SK-N-SH (cell line): ENCODE results near the gene P4HA1. TPM values are rescaled to one million over a fixed set of nuclear protein-coding genes. Genes with fewer than 3 reads are reported as not detected.

ENCODE experiments used
- CTCF ChIA-PET: fragments of 300-600, 350-600 bp; formaldehyde crosslinking; extraction: SDS; loops from one replicate; lab custom pipeline; 2021; lab: Yijun Ruan, JAX
- POLR2A ChIA-PET: fragments of 350-600 bp; sonication (Branson Sonifier 250); formaldehyde crosslinking; extraction: SDS; loops from one replicate; lab custom pipeline; 2020; ENCODE audit warnings: antibody characterized with exemption, inconsistent platforms; lab: Yijun Ruan, JAX
- DNase-seq: peaks from one replicate; pipeline ENCODE4 v3.0.0; 2012
- H2AFZ ChIP-seq: fragments of 200-600 bp; sonication (generic); 2 replicates; pipeline ENCODE4 v1.8.1; 2016; ENCODE audit warnings: antibody characterized with exemption, mild to moderate bottlenecking, low read depth
- H3F3A ChIP-seq: fragments of 200-600 bp; sonication (generic); replicated peaks from 2 replicates; pipeline ENCODE3; 2016; ENCODE audit warnings: antibody characterized with exemption, mild to moderate bottlenecking; ENCODE audit not compliant: insufficient read depth
- H3K27ac ChIP-seq, 2 experiments: fragments of 200-500 bp in 1 of 2; fragments of 200-600 bp in 1 of 2; sonication (Bioruptor generic) in 1 of 2; sonication (generic), shearing (Covaris generic) in 1 of 2; 2 replicates each; pipeline versions ENCODE4 v1.5.1 to v1.6.1; 2014 to 2016; ENCODE audit warnings: low read depth in 2 of 2, inconsistent platforms in 1 of 2, low read length in 1 of 2, mild to moderate bottlenecking in 1 of 2, mixed read lengths in 1 of 2
- H3K27me3 ChIP-seq: fragments of 200-600 bp; sonication (generic), shearing (Covaris generic); 2 replicates; pipeline ENCODE4 v1.6.1; 2016; ENCODE audit warnings: mixed run types; ENCODE audit not compliant: insufficient read depth
- H3K36me3 ChIP-seq, 2 experiments: fragments of 200-500 bp in 1 of 2; fragments of 200-600 bp in 1 of 2; sonication (Bioruptor generic) in 1 of 2; sonication (generic) in 1 of 2; replicated peaks in 1 of 2; 2 replicates each; pipeline versions ENCODE3 to v1.5.1; 2014 to 2016; ENCODE audit warnings: low read length in 1 of 2, mild to moderate bottlenecking in 1 of 2; ENCODE audit not compliant: insufficient read depth in 2 of 2, control insufficient read depth in 1 of 2
- H3K4me1 ChIP-seq, 2 experiments: fragments of 200-500 bp in 1 of 2; fragments of 200-600 bp in 1 of 2; sonication (Bioruptor generic) in 1 of 2; sonication (generic), shearing (Covaris generic) in 1 of 2; 2 replicates each; pipeline versions ENCODE4 v1.5.1 to v1.6.1; 2014 to 2016; ENCODE audit warnings: low read depth in 1 of 2, low read length in 1 of 2, mixed run types in 1 of 2; ENCODE audit not compliant: insufficient read depth in 2 of 2, control insufficient read depth in 1 of 2
- H3K4me2 ChIP-seq: fragments of 200-600 bp; sonication (generic), shearing (Covaris generic); 2 replicates; pipeline ENCODE4 v1.6.1; 2017; ENCODE audit warnings: mixed run types
- H3K4me3 ChIP-seq, 2 experiments: fragments of 200-500 bp in 1 of 2; fragments of 200-600 bp in 1 of 2; sonication (Bioruptor generic) in 1 of 2; sonication (generic), shearing (Covaris generic) in 1 of 2; 2 replicates each; pipeline versions ENCODE4 v1.5.1 to v1.8.1; 2014 to 2016; ENCODE audit warnings: low read depth in 2 of 2, inconsistent platforms in 1 of 2, low read length in 1 of 2, mild to moderate bottlenecking in 1 of 2, mixed read lengths in 1 of 2, moderate library complexity in 1 of 2
- H3K79me2 ChIP-seq: fragments of 200-600 bp; sonication (generic); 2 replicates; pipeline ENCODE4 v1.8.1; 2017; ENCODE audit warnings: mild to moderate bottlenecking; ENCODE audit not compliant: insufficient read depth
- H3K9ac ChIP-seq: fragments of 200-600 bp; sonication (generic); 2 replicates; pipeline ENCODE4 v1.6.1; 2017; ENCODE audit warnings: mixed run types
- H3K9me2 ChIP-seq: fragments of 200-600 bp; sonication (generic); 2 replicates; pipeline ENCODE4 v1.6.1; 2017; ENCODE audit warnings: mixed run types
- H3K9me3 ChIP-seq: fragments of 200-600 bp; sonication (generic); 2 replicates; pipeline ENCODE4 v1.6.1; 2017; ENCODE audit warnings: mixed run types, mild to moderate bottlenecking, moderate library complexity
- H4K20me1 ChIP-seq: fragments of 200-600 bp; sonication (generic); 2 replicates; pipeline ENCODE4 v1.6.1; 2017; ENCODE audit warnings: mild to moderate bottlenecking, mixed run types; ENCODE audit not compliant: insufficient read depth
- CHD2 ChIP-seq: fragments of 150-350 bp; IDR thresholded peaks from 2 replicates; pipeline ENCODE4 v1.6.1; 2018; ENCODE audit warnings: low read length; ENCODE audit not compliant: partially characterized antibody
- CTCF ChIP-seq: fragments of 200-600 bp; sonication (generic); IDR thresholded peaks from 2 replicates; pipeline ENCODE4 v1.6.1; 2017; ENCODE audit warnings: antibody characterized with exemption, mild to moderate bottlenecking, moderate library complexity
- ELF1 ChIP-seq: IDR thresholded peaks from 2 replicates; pipeline ENCODE4 v1.4.0; 2012
- EP300 ChIP-seq, 2 experiments: IDR thresholded peaks; 2 replicates each; pipeline versions ENCODE4 v1.4.0 to v1.6.1; 2012; ENCODE audit warnings: borderline replicate concordance in 1 of 2, low read depth in 1 of 2, low read length in 1 of 2
- EZH2phosphoT487 ChIP-seq: fragments of 200-600 bp; sonication (generic); IDR thresholded peaks from 2 replicates; pipeline ENCODE4 v1.6.1; 2017; ENCODE audit warnings: low read depth, mixed run types, mild to moderate bottlenecking, antibody characterized with exemption, moderate library complexity, borderline replicate concordance
- GABPA ChIP-seq: IDR thresholded peaks from 2 replicates; pipeline ENCODE4 v1.4.0; 2012; ENCODE audit warnings: low read depth, mild to moderate bottlenecking
- IRF3 ChIP-seq: fragments of 150-350 bp; IDR thresholded peaks from 2 replicates; pipeline ENCODE4 v1.6.1; 2016; ENCODE audit warnings: mild to moderate bottlenecking, low read depth, low read length
- JUND ChIP-seq: IDR thresholded peaks from 2 replicates; pipeline ENCODE4 v1.4.0; 2012
- MAX ChIP-seq: IDR thresholded peaks from 2 replicates; pipeline ENCODE4 v1.4.0; 2012; ENCODE audit warnings: low read depth
- MEF2A ChIP-seq: IDR thresholded peaks from 2 replicates; pipeline ENCODE4 v1.4.0; 2012; ENCODE audit warnings: low read depth, borderline replicate concordance
- MXI1 ChIP-seq: IDR thresholded peaks from 2 replicates; pipeline ENCODE4 v1.6.1; 2012; ENCODE audit warnings: mild to moderate bottlenecking, low read depth, low read length, improper control_type of control experiment
- NRF1 ChIP-seq: IDR thresholded peaks from 2 replicates; pipeline ENCODE4 v1.6.1; 2012; ENCODE audit warnings: low read depth, mild to moderate bottlenecking, low read length
- RAD21 ChIP-seq: IDR thresholded peaks from 2 replicates; pipeline ENCODE4 v1.6.1; 2012; ENCODE audit warnings: mild to moderate bottlenecking, low read length
- RCOR1 ChIP-seq: fragments of 150-350 bp; IDR thresholded peaks from 2 replicates; pipeline ENCODE4 v1.6.1; 2017; ENCODE audit warnings: antibody characterized with exemption, low read length
- RFX5 ChIP-seq: IDR thresholded peaks from 2 replicates; pipeline ENCODE4 v1.6.1; 2012; ENCODE audit warnings: mild to moderate bottlenecking, improper control_type of control experiment, low read length
- RXRA ChIP-seq: IDR thresholded peaks from 2 replicates; pipeline ENCODE4 v1.4.0; 2012; ENCODE audit warnings: low read depth, mild to moderate bottlenecking, borderline replicate concordance
- SMC3 ChIP-seq: IDR thresholded peaks from 2 replicates; pipeline ENCODE4 v1.6.1; 2012; ENCODE audit warnings: low read depth, low read length, improper control_type of control experiment
- TAF1 ChIP-seq: IDR thresholded peaks from 2 replicates; pipeline ENCODE4 v1.6.1; 2012; ENCODE audit warnings: low read depth, mild to moderate bottlenecking, low read length, moderate library complexity, borderline replicate concordance
- TCF12 ChIP-seq: IDR thresholded peaks from 2 replicates; pipeline ENCODE4 v1.4.0; 2012
- TEAD4 ChIP-seq: IDR thresholded peaks from 2 replicates; pipeline ENCODE4 v1.4.0; 2012; ENCODE audit warnings: mild to moderate bottlenecking, borderline replicate concordance; ENCODE audit not compliant: insufficient read depth
- YY1 ChIP-seq: IDR thresholded peaks from 2 replicates; pipeline ENCODE4 v1.4.0; 2012; ENCODE audit warnings: low read depth, mild to moderate bottlenecking
- WGBS: methylation state at CpG from one replicate; pipeline ENCODE4 v1.1.6; 2017; ENCODE audit warnings: low lambda C conversion rate; 5-methylcytosine and 5-hydroxymethylcytosine counted together
- polyA plus RNA-seq, 3 experiments: library from polyadenylated mRNA; depleted of rRNA; stranded (reverse); fragments of >200 nt; gene quantifications; 2 replicates each; pipeline ENCODE4 v1.2.3, GENCODE V29; 2012
- TF ChIP-seq, protein P1 (sequence below): IDR thresholded peaks from 2 replicates; pipeline ENCODE4; 2012
- TF ChIP-seq, protein P2 (sequence below): IDR thresholded peaks from 2 replicates; pipeline ENCODE4 v1.4.0; 2012; ENCODE audit warnings: low read depth, borderline replicate concordance

The P4HA1 gene
- polyA plus RNA-seq (2012; rRNA removed): 34.8 and 52.0 TPM in 2 replicates
- polyA plus RNA-seq (2012; cell fraction: cytosol; rRNA removed): 61.8 and 71.5 TPM in 2 replicates
- polyA plus RNA-seq (2012; cell fraction: nucleus; rRNA removed): 14.7 and 39.7 TPM in 2 replicates

DNA sequence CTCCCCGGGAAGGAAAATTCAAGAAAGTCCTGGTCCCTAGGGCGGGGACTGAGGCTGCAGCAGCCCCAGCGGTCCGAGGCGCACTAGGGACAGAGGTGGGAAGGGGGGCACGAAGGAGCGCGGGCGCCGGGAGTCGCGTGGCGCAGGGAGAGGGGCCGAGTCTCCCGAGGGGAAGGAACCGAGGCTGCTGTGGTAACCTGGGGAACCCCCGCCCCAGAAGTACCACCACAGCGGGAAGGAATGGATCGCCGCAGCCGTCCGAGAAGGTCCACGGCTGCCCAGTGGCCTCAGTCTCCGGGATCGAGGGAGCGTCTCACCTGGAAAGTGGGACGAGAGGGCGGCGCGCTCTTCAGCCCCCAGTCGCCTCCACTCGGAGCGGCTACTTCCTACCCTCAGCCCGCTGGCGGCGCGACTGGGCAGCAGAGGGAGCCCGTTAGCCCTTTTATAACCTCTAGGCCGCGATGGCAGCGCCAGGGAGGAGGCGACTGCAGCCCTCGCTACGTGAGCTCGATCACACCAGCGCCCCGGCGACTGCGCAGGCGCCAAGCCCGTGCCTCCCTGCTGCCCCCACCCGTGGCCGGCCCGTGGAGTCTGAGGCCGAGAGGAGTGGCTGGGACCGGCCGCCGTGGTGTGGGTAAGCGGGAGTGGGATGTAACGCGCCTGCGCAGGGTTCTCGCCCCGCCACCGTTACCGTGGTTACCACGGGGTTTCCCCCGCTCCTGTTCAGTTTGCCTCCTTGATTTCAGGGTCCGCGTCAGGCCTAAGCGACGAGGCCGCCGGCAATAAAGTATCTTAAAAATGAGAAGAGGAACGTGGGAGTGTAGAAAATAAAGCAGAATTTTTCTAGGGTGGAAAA lies at the start of gene P4HA1:
TSS of gene P4HA1 (minus strand) at position 418 of the 856 bp plus-strand sequence. CDS start 21,983 bp downstream, outside the sequence.
- peak within 1 kb of the TSS; percentile 92 for H3K9ac ChIP-seq
- peaks cover 29% of the 10 kb centered on the region for H3F3A ChIP-seq
- H3K27me3 ChIP-seq: no peaks in the 10 kb centered on the region
- H3K4me2 ChIP-seq: peak within 1 kb of the TSS; percentile 88
- POLR2A ChIA-PET: interaction anchor here (1.0 to 2.7 kb wide), 3 partner anchors 9 to 404 kb away, joined by 3 to 16 read pairs (median 3); partner anchors contain the start of genes MCU and NUDT13
- H4K20me1 ChIP-seq: 0 out of 2 replicates have a peak, but pooled peaks cover under 1% of the 10 kb centered on the region
- peak within 1 kb of the TSS; percentile 87 for H2AFZ ChIP-seq
- no peaks in the 10 kb centered on the region for H3K9me3 ChIP-seq
- H3K9me2 ChIP-seq: no peaks in the 10 kb centered on the region
- peak within 1 kb of the TSS; percentile 84 to 87 for H3K4me3 ChIP-seq
- H3K4me1 ChIP-seq: peaks cover 4% of the 10 kb centered on the region in 2 experiments; a peak in 3 of 4 replicates
- peaks cover 42% of the 10 kb centered on the region for H3K79me2 ChIP-seq
- peak; percentile 98 for DNase-seq
- peaks cover 0 to 4% of the 10 kb centered on the region in 2 experiments for H3K36me3 ChIP-seq
- CTCF ChIA-PET: interaction anchor here (0.6 to 2.2 kb wide), 12 partner anchors 9 to 733 kb away, joined by 3 to 19 read pairs (median 3); partner anchors contain the start of gene NUDT13
- WGBS: 0% methylated on average over 26 of the region's 75 CpGs
- peak within 1 kb of the TSS; percentile 96 to 97 for H3K27ac ChIP-seq
- no peak for TF ChIP-seq ELF1
- no peak for TF ChIP-seq TEAD4
- TF ChIP-seq EZH2phosphoT487: no peak
- TF ChIP-seq EP300 (IDR thresholded peaks at IDR 0.05; ENCODE audit: borderline replicate concordance in 1 of 2, low read depth in 1 of 2, low read length in 1 of 2): 0 out of 4 replicates have a peak, but pooled peaks of 1 of the 2 experiments have one; percentile 7
- peak; percentile 51; the same call in 1 of the 2 replicates for TF ChIP-seq SMC3
- peak; percentile 85 for TF ChIP-seq NRF1
- peak; percentile 8; the same call in 1 of the 2 replicates for TF ChIP-seq GABPA
- peak; percentile 68 for TF ChIP-seq RAD21
- TF ChIP-seq IRF3: no peak
- peak; percentile 44; the same call in 1 of the 2 replicates for TF ChIP-seq RCOR1
- peak; percentile 65 for TF ChIP-seq CTCF
- TF ChIP-seq TAF1: peak; percentile 94
- TF ChIP-seq CHD2: peak; percentile 32
- TF ChIP-seq, protein P1, sequence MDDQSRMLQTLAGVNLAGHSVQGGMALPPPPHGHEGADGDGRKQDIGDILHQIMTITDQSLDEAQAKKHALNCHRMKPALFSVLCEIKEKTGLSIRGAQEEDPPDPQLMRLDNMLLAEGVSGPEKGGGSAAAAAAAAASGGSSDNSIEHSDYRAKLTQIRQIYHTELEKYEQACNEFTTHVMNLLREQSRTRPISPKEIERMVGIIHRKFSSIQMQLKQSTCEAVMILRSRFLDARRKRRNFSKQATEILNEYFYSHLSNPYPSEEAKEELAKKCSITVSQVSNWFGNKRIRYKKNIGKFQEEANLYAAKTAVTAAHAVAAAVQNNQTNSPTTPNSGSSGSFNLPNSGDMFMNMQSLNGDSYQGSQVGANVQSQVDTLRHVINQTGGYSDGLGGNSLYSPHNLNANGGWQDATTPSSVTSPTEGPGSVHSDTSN: no peak; the same call in 1 of the 2 replicates
- no peak for TF ChIP-seq JUND
- TF ChIP-seq RFX5: no peak
- peak; percentile 76 for TF ChIP-seq YY1
- TF ChIP-seq, protein P2, sequence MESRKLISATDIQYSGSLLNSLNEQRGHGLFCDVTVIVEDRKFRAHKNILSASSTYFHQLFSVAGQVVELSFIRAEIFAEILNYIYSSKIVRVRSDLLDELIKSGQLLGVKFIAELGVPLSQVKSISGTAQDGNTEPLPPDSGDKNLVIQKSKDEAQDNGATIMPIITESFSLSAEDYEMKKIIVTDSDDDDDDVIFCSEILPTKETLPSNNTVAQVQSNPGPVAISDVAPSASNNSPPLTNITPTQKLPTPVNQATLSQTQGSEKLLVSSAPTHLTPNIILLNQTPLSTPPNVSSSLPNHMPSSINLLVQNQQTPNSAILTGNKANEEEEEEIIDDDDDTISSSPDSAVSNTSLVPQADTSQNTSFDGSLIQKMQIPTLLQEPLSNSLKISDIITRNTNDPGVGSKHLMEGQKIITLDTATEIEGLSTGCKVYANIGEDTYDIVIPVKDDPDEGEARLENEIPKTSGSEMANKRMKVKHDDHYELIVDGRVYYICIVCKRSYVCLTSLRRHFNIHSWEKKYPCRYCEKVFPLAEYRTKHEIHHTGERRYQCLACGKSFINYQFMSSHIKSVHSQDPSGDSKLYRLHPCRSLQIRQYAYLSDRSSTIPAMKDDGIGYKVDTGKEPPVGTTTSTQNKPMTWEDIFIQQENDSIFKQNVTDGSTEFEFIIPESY: 0 out of 2 replicates have a peak, but pooled peaks have one; percentile 16
- TF ChIP-seq TCF12: no peak
- no peak for TF ChIP-seq RXRA
- TF ChIP-seq MEF2A: no peak
- peak; percentile 39 for TF ChIP-seq MXI1
- TF ChIP-seq MAX: peak; percentile 76
